Smooth muscle cell (in vitro differentiated cells): Measurements from ENCODE around the gene RNU6-9. TPM values are rescaled to one million over a fixed set of nuclear protein-coding genes. Genes with fewer than 3 reads are reported as not detected.
A peak's percentile ranks its signal among the peaks of the same experiment; 100 is the strongest.

Source experiments
- DNase-seq: peaks from one replicate; lab custom pipeline; 2025; ENCODE audit not compliant: unreplicated experiment; lab: John Stamatoyannopoulos, UW
- H2AFZ ChIP-seq: fragments of 200-600 bp; sonication (generic); 2 replicates; pipeline ENCODE4 v1.6.0; 2016; ENCODE audit warnings: antibody characterized with exemption, low read depth, mild to moderate bottlenecking
- H3F3A ChIP-seq: fragments of 200-600 bp; sonication (generic); 2 replicates; pipeline ENCODE4 v1.6.0; 2017; ENCODE audit warnings: antibody characterized with exemption, low read depth
- H3K27ac ChIP-seq: fragments of 200-600 bp; sonication (generic); 2 replicates; pipeline ENCODE4 v1.5.1; 2016; ENCODE audit warnings: low read depth, mild to moderate bottlenecking
- H3K27me3 ChIP-seq: fragments of 200-600 bp; sonication (generic); 2 replicates; pipeline ENCODE4 v1.6.1; 2016; ENCODE audit warnings: low read depth, mild to moderate bottlenecking
- H3K36me3 ChIP-seq: fragments of 200-600 bp; sonication (generic); 2 replicates; pipeline ENCODE4 v1.5.1; 2016; ENCODE audit warnings: low read depth
- H3K4me1 ChIP-seq: fragments of 200-600 bp; sonication (generic); 2 replicates; pipeline ENCODE4 v1.5.1; 2016; ENCODE audit warnings: low read depth
- H3K4me2 ChIP-seq: fragments of 200-600 bp; sonication (generic); 2 replicates; pipeline ENCODE4 v1.6.0; 2016; ENCODE audit warnings: mild to moderate bottlenecking
- H3K4me3 ChIP-seq: fragments of 200-600 bp; sonication (generic); 2 replicates; pipeline ENCODE4 v1.5.1; 2016; ENCODE audit warnings: mild to moderate bottlenecking
- H3K79me2 ChIP-seq: fragments of 200-600 bp; sonication (generic); 2 replicates; pipeline ENCODE4 v1.6.0; 2016; ENCODE audit warnings: low read depth, mild to moderate bottlenecking
- H3K9ac ChIP-seq: fragments of 200-600 bp; sonication (generic); 2 replicates; pipeline ENCODE4 v1.6.0; 2016; ENCODE audit warnings: low read depth
- H3K9me3 ChIP-seq: fragments of 200-600 bp; sonication (generic); replicated peaks from 2 replicates; pipeline ENCODE4 v1.5.1; 2016; ENCODE audit warnings: low read depth
- H4K20me1 ChIP-seq: fragments of 200-600 bp; sonication (generic); 2 replicates; pipeline ENCODE4 v1.6.0; 2016; ENCODE audit warnings: low read depth
- CTCF ChIP-seq: fragments of 200-600 bp; sonication (generic); IDR thresholded peaks from 2 replicates; pipeline ENCODE4 v1.5.1; 2017; ENCODE audit warnings: borderline replicate concordance, mild to moderate bottlenecking, antibody characterized with exemption; ENCODE audit not compliant: insufficient read depth, poor library complexity, severe bottlenecking
- WGBS: methylation state at CpG from one replicate; pipeline ENCODE4 v1.1.7; 2016; ENCODE audit warnings: low lambda C conversion rate; 5-methylcytosine and 5-hydroxymethylcytosine counted together
- polyA plus RNA-seq: library from polyadenylated mRNA; unstranded; fragments of >200 nt; fragmentation: Nextera tagmentation; extraction: Ambion mirVana; gene quantifications from 2 replicates; pipeline ENCODE4 v1.2.1, GENCODE V29; 2016
- total RNA-seq: library from RNA; depleted of rRNA; stranded (reverse); fragments of >200 nt; gene quantifications from 2 replicates; pipeline ENCODE4 v1.2.3, GENCODE V29; 2014

RNU6-9 gene
- total and polyA plus RNA-seq, 2 experiments from 2014 or later, result not detected

- H3K36me3 ChIP-seq, result no peaks in the 10 kb centered on the region
- H3F3A ChIP-seq, result peaks cover 21% of the 10 kb centered on the region
- no peak for TF ChIP-seq CTCF
- DNase-seq, result no peak
- H3K9me3 ChIP-seq, result no peaks in the 10 kb centered on the region
- H3K27ac ChIP-seq, result peak overlapping the region; percentile 89
- H3K9ac ChIP-seq, result no peak overlapping the region
- peaks cover 51% of the 10 kb centered on the region for H4K20me1 ChIP-seq
- peak overlapping the region; percentile 99 for H3K4me2 ChIP-seq
- WGBS, result 77% methylated on average over 18 of the region's 18 CpGs
- peaks cover 86% of the 10 kb centered on the region for H3K79me2 ChIP-seq
- no peaks in the 10 kb centered on the region for H3K27me3 ChIP-seq
- peak overlapping the region; percentile 99 for H3K4me3 ChIP-seq
- peaks cover 14% of the 10 kb centered on the region for H3K4me1 ChIP-seq
- no peak overlapping the region for H2AFZ ChIP-seq
Measured at GRCh38 chr19:928471-929202, 35.4 kb downstream of the RNU6-9 start.

DNA sequence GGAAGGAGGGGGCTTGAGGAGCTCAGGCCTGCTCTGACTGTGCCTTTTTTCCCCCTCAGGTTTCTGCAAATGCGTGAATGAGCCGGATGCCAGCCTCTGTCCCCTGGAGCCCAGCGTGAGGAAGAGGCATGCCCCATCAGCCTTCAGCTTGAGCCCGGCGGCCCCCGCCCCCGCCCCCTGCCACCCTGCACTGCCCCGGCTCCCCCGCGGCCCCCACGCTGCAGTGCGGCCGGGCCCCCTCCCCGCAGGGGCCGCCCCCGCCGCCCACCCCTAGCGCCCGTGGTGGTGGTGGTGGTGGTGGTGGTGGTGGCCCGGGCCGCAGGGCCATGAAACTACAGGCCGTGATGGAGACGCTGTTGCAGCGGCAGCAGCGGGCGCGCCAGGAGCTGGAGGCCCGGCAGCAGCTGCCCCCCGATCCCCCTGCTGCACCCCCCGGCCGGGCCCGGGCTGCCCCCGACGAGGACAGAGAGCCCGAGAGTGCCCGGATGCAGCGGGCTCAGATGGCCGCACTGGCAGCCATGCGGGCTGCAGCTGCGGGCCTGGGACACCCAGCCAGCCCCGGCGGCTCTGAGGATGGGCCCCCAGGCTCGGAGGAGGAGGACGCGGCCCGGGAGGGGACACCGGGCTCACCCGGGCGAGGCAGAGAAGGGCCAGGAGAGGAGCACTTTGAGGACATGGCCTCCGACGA lies 36.1 kb downstream of the RNU6-9 start:
- H3K4me2 ChIP-seq, result no peak overlapping the region
- peaks cover 14% of the 10 kb centered on the region for H3K4me1 ChIP-seq
- peaks cover 21% of the 10 kb centered on the region for H3F3A ChIP-seq
- H3K27me3 ChIP-seq, result no peaks in the 10 kb centered on the region
- H3K9ac ChIP-seq, result no peak overlapping the region
- H3K27ac ChIP-seq, result no peak overlapping the region
- H3K4me3 ChIP-seq, result no peak overlapping the region
- WGBS, result 93% methylated on average over 21 of the region's 51 CpGs
- no peaks in the 10 kb centered on the region for H3K36me3 ChIP-seq
- H2AFZ ChIP-seq, result no peak overlapping the region
- no peak for DNase-seq
- peaks cover 93% of the 10 kb centered on the region for H3K79me2 ChIP-seq
- no peaks in the 10 kb centered on the region for H3K9me3 ChIP-seq
- TF ChIP-seq CTCF, result no peak
- H4K20me1 ChIP-seq, result peaks cover 54% of the 10 kb centered on the region

DNA sequence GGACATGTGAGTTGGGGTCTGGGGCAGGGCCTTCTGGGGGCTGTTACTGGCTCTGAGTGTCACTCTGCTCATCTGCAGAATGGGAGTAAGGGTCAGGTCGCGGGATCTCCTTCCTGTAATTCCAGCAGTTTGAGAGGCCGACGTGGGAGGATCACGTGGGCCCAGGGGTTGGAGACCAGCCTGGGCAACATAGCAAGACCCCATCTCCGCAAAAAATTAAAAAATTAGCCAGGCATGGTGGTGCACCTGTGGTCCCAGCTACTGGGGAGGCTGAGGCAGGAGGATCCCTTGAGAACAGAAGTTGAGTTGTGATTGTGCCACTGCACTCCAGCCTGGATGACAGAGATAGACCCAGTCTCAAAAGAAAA lies 36.6 kb downstream of the RNU6-9 start:
- WGBS, result 97% methylated on average over 6 of the region's 6 CpGs
- Histone ChIP-seq H3K4me2 (no peak overlapping the region), H2AFZ (no peak overlapping the region), H3K4me1 (peaks cover 14% of the 10 kb centered on the region), H3K27me3 (no peaks in the 10 kb centered on the region), H3K9me3 (no peaks in the 10 kb centered on the region), H3K79me2 (peaks cover 95% of the 10 kb centered on the region), H3K27ac (no peak overlapping the region), H3K9ac (no peak overlapping the region), H3F3A (peaks cover 21% of the 10 kb centered on the region), H3K36me3 (no peaks in the 10 kb centered on the region), H4K20me1 (peaks cover 58% of the 10 kb centered on the region), H3K4me3 (no peak overlapping the region)
- no peak for DNase-seq
- TF ChIP-seq CTCF, result no peak
